SK-N-SH treated with all-trans-retinoic acid at 6 μM for 48 hours (cell line): ENCODE data around the gene DHX15.

Experiments used
- ATAC-seq: fragments of 200-7000 bp; cut with Tn5 transposase; 3 replicates; pipeline ENCODE4 v1.9.1; 2020; ENCODE audit warnings: mild to moderate bottlenecking, moderate library complexity
- BACH2 ChIP-seq: fragments of 250-450 bp; sonication (Bioruptor Pico); IDR thresholded peaks from 2 replicates; pipeline ENCODE4 v1.9.0; 2021; ENCODE audit warnings: mild to moderate bottlenecking, borderline replicate concordance
- CREB5 ChIP-seq: fragments of 250-450 bp; sonication (Bioruptor Pico); IDR thresholded peaks from 2 replicates; pipeline ENCODE4 v1.5.1; 2020; ENCODE audit warnings: low read depth, mild to moderate bottlenecking, moderate library complexity
- CSDC2 ChIP-seq: fragments of 250-450 bp; sonication (Bioruptor Pico); IDR thresholded peaks from 2 replicates; pipeline ENCODE4 v1.5.0; 2020; ENCODE audit warnings: mild to moderate bottlenecking, moderate library complexity
- ESRRG ChIP-seq: fragments of 250-450 bp; sonication (Bioruptor Pico); IDR thresholded peaks from 2 replicates; pipeline ENCODE4 v1.6.1; 2021; ENCODE audit warnings: mild to moderate bottlenecking
- GLIS3 ChIP-seq: fragments of 250-450 bp; sonication (Bioruptor Pico); IDR thresholded peaks from 2 replicates; pipeline ENCODE4 v1.5.0; 2020; ENCODE audit warnings: mild to moderate bottlenecking, moderate library complexity
- ISL1 ChIP-seq: fragments of 250-450 bp; sonication (Bioruptor Pico); IDR thresholded peaks from 2 replicates; pipeline ENCODE4 v2.1.2; 2022; ENCODE audit warnings: mild to moderate bottlenecking, moderate library complexity
- OSR1 ChIP-seq: fragments of 250-450 bp; sonication (Bioruptor Pico); IDR thresholded peaks from 2 replicates; pipeline ENCODE4 v1.8.0; 2022; ENCODE audit warnings: moderate library complexity, mild to moderate bottlenecking, inconsistent platforms
- PATZ1 ChIP-seq: fragments of 250-450 bp; sonication (Bioruptor Pico); IDR thresholded peaks from 2 replicates; pipeline ENCODE4 v1.8.0; 2020; ENCODE audit warnings: mild to moderate bottlenecking, moderate library complexity, borderline replicate concordance
- RARB ChIP-seq: fragments of 250-450 bp; sonication (Bioruptor Pico); IDR thresholded peaks from 2 replicates; pipeline ENCODE4 v1.8.0; 2021; ENCODE audit warnings: mild to moderate bottlenecking, moderate library complexity
- SNAI2 ChIP-seq: fragments of 250-450 bp; sonication (Bioruptor Pico); IDR thresholded peaks from 2 replicates; pipeline ENCODE4 v1.5.0; 2020; ENCODE audit warnings: mild to moderate bottlenecking, moderate library complexity
- TCF4 ChIP-seq: fragments of 250-450 bp; sonication (Bioruptor Pico); IDR thresholded peaks from 2 replicates; pipeline ENCODE4 v1.8.0; 2021; ENCODE audit warnings: mild to moderate bottlenecking, moderate library complexity, borderline replicate concordance
- TOX ChIP-seq: fragments of 250-450 bp; sonication (Bioruptor Pico); IDR thresholded peaks from 2 replicates; pipeline ENCODE4 v1.8.0; 2021; ENCODE audit warnings: mild to moderate bottlenecking, moderate library complexity, borderline replicate concordance
- ZC3H10 ChIP-seq: fragments of 250-450 bp; sonication (Bioruptor Pico); IDR thresholded peaks from 2 replicates; pipeline ENCODE4 v1.5.1; 2021; ENCODE audit warnings: mild to moderate bottlenecking, moderate library complexity
- ZFP3 ChIP-seq: fragments of 250-450 bp; sonication (Bioruptor Pico); IDR thresholded peaks from 2 replicates; pipeline ENCODE4 v1.5.0; 2020; ENCODE audit warnings: mild to moderate bottlenecking, moderate library complexity
- ZFP30 ChIP-seq: fragments of 450-650 bp; formaldehyde crosslinking; IDR thresholded peaks from 2 replicates; pipeline ENCODE4 v1.5.0; 2022; ENCODE audit warnings: mild to moderate bottlenecking, moderate library complexity
- ZNF565 ChIP-seq: fragments of 450-650 bp; formaldehyde crosslinking; conservative IDR thresholded peaks from 2 replicates; pipeline ENCODE4 v1.5.0; 2020; ENCODE audit warnings: low read depth, mild to moderate bottlenecking, moderate library complexity
- ZNF70 ChIP-seq: fragments of 450-650 bp; formaldehyde crosslinking; IDR thresholded peaks from 2 replicates; pipeline ENCODE4 v1.5.0; 2020; ENCODE audit warnings: mild to moderate bottlenecking, moderate library complexity
- TF ChIP-seq, protein P1 (sequence below): fragments of 250-450 bp; sonication (Bioruptor Pico); IDR thresholded peaks from 2 replicates; pipeline ENCODE4 v1.8.0; 2021; ENCODE audit warnings: low read depth, mild to moderate bottlenecking, moderate library complexity, borderline replicate concordance
- TF ChIP-seq, protein P2 (sequence below): fragments of 250-450 bp; sonication (Bioruptor Pico); IDR thresholded peaks from 2 replicates; pipeline ENCODE4 v1.5.0; 2020; ENCODE audit warnings: mild to moderate bottlenecking, moderate library complexity

Gene DHX15

GRCh38 chr4:24527371-24527770, 57.0 kb downstream of the DHX15 start:
- ATAC-seq, result no peak
- no peak for TF ChIP-seq CSDC2 (CRISPR knock-in tag)
- TF ChIP-seq ISL1 (CRISPR knock-in tag), result no peak
- no peak for TF ChIP-seq ZC3H10 (CRISPR knock-in tag)

DNA sequence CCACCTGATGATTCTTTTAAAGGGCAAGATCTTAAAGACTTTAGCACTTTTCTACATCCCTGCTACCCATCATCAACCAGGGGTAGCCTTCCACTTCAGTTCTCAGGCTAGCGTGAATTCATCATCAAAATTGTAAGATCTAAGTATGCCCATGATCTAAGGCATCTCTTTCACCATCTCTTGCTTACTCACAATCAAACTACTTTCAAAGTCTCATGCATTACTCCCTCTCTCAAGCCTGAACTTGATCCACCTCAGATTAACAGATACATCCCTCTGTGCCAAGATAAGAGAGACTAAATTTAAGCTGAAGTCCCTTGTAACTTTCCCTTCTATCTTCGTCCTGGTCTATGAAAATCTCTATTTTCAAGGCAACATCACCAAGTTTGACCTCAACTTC, 62.8 kb downstream of the DHX15 start:
- ATAC-seq, result no peak
- TF ChIP-seq PATZ1 (CRISPR knock-in tag) (no peak), ZNF70 (no peak), BACH2 (CRISPR knock-in tag) (no peak), GLIS3 (CRISPR knock-in tag) (no peak), ISL1 (CRISPR knock-in tag) (no peak), SNAI2 (CRISPR knock-in tag) (no peak), CSDC2 (CRISPR knock-in tag) (no peak), ZFP3 (CRISPR knock-in tag) (no peak), ESRRG (no peak), CREB5 (CRISPR knock-in tag) (no peak), TOX (CRISPR knock-in tag) (no peak), RARB (CRISPR knock-in tag) (no peak), ZFP30 (no peak), TCF4 (CRISPR knock-in tag) (no peak), OSR1 (CRISPR knock-in tag) (no peak), ZNF565 (CRISPR knock-in tag) (no peak)
- TF ChIP-seq, protein P1, sequence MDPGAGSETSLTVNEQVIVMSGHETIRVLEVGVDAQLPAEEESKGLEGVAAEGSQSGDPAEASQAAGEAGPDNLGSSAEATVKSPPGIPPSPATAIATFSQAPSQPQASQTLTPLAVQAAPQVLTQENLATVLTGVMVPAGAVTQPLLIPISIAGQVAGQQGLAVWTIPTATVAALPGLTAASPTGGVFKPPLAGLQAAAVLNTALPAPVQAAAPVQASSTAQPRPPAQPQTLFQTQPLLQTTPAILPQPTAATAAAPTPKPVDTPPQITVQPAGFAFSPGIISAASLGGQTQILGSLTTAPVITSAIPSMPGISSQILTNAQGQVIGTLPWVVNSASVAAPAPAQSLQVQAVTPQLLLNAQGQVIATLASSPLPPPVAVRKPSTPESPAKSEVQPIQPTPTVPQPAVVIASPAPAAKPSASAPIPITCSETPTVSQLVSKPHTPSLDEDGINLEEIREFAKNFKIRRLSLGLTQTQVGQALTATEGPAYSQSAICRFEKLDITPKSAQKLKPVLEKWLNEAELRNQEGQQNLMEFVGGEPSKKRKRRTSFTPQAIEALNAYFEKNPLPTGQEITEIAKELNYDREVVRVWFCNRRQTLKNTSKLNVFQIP, result no peak
- TF ChIP-seq, protein P2, sequence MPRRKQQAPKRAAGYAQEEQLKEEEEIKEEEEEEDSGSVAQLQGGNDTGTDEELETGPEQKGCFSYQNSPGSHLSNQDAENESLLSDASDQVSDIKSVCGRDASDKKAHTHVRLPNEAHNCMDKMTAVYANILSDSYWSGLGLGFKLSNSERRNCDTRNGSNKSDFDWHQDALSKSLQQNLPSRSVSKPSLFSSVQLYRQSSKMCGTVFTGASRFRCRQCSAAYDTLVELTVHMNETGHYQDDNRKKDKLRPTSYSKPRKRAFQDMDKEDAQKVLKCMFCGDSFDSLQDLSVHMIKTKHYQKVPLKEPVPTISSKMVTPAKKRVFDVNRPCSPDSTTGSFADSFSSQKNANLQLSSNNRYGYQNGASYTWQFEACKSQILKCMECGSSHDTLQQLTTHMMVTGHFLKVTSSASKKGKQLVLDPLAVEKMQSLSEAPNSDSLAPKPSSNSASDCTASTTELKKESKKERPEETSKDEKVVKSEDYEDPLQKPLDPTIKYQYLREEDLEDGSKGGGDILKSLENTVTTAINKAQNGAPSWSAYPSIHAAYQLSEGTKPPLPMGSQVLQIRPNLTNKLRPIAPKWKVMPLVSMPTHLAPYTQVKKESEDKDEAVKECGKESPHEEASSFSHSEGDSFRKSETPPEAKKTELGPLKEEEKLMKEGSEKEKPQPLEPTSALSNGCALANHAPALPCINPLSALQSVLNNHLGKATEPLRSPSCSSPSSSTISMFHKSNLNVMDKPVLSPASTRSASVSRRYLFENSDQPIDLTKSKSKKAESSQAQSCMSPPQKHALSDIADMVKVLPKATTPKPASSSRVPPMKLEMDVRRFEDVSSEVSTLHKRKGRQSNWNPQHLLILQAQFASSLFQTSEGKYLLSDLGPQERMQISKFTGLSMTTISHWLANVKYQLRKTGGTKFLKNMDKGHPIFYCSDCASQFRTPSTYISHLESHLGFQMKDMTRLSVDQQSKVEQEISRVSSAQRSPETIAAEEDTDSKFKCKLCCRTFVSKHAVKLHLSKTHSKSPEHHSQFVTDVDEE (CRISPR knock-in tag), result no peak

DNA sequence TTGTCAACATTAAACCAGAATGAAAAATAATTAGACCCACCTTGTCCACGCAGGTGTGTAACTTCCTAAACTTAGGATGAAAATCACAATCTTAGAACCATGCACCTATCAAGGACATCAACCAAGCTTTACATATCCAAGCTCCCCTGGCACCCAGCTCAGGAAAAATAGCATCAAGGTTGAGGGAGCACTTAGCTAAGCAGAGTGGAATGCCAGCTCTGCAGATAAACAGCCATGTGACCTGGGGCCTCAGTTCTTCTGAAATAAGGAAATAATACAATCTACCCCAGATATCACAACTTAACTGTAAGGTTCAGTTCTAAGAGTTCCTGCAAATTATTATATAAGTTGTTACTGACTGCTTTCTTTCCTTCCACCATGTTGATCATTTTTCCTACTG, 64.7 kb downstream of the DHX15 start:
- no peak for TF ChIP-seq BACH2 (CRISPR knock-in tag)
- no peak for TF ChIP-seq GLIS3 (CRISPR knock-in tag)
- TF ChIP-seq ZNF70, result no peak
- no peak for TF ChIP-seq PATZ1 (CRISPR knock-in tag)
- TF ChIP-seq CREB5 (CRISPR knock-in tag), result no peak
- ATAC-seq, result peak; percentile 54
